MM.1S (cell line): ENCODE measurements around the gene MAL.

Experiments used
- DNase-seq: peaks from one replicate; pipeline ENCODE4 v3.0.0-alpha.2; 2015
- H2AFZ ChIP-seq: fragments of 300-600 bp; sonication (generic); 2 replicates; pipeline ENCODE4 v1.6.0; 2016; ENCODE audit warnings: antibody characterized with exemption, low read length
- H3F3A ChIP-seq: fragments of 300-600 bp; sonication (generic); 2 replicates; pipeline ENCODE4 v1.6.1; 2016; ENCODE audit warnings: mild to moderate bottlenecking, antibody characterized with exemption, low read length, moderate library complexity, mixed read lengths; ENCODE audit not compliant: insufficient read depth
- H3K27ac ChIP-seq: fragments of 300-600 bp; sonication (generic); 2 replicates; pipeline ENCODE4 v1.5.1; 2016; ENCODE audit warnings: mild to moderate bottlenecking, low read length
- H3K27me3 ChIP-seq: fragments of 300-600 bp; sonication (generic); replicated peaks from 2 replicates; pipeline ENCODE4 v1.6.0; 2016; ENCODE audit warnings: low read length; ENCODE audit not compliant: insufficient read depth
- H3K36me3 ChIP-seq: fragments of 300-600 bp; sonication (generic); replicated peaks from 2 replicates; pipeline ENCODE4 v1.6.1; 2016; ENCODE audit warnings: mild to moderate bottlenecking, low read length, mixed read lengths; ENCODE audit not compliant: insufficient read depth
- H3K4me1 ChIP-seq: fragments of 300-600 bp; sonication (generic); 2 replicates; pipeline ENCODE4 v1.6.1; 2016; ENCODE audit warnings: low read length, mixed read lengths
- H3K4me2 ChIP-seq: fragments of 300-600 bp; sonication (generic); 2 replicates; pipeline ENCODE4 v1.6.0; 2016; ENCODE audit warnings: low read depth, low read length
- H3K4me3 ChIP-seq: fragments of 300-600 bp; sonication (generic); 2 replicates; pipeline ENCODE4 v1.5.1; 2016; ENCODE audit warnings: low read length, mixed read lengths
- H3K79me2 ChIP-seq: fragments of 300-600 bp; sonication (generic); 2 replicates; pipeline ENCODE4 v1.6.1; 2016; ENCODE audit warnings: mixed run types, low read length, mixed read lengths
- H3K9ac ChIP-seq: fragments of 300-600 bp; sonication (generic); 2 replicates; pipeline ENCODE4 v1.6.1; 2016; ENCODE audit warnings: low read length, mixed read lengths
- H3K9me2 ChIP-seq: fragments of 300-600 bp; sonication (generic); replicated peaks from 2 replicates; pipeline ENCODE4 v1.6.1; 2016; ENCODE audit warnings: mild to moderate bottlenecking, low read length, mixed read lengths; ENCODE audit not compliant: insufficient read depth
- H3K9me3 ChIP-seq: fragments of 300-600 bp; sonication (generic); replicated peaks from 2 replicates; pipeline ENCODE4 v1.6.1; 2016; ENCODE audit warnings: mild to moderate bottlenecking, low read length, mixed read lengths; ENCODE audit not compliant: insufficient read depth
- H4K20me1 ChIP-seq: fragments of 300-600 bp; sonication (generic); 2 replicates; pipeline ENCODE4 v1.6.1; 2016; ENCODE audit warnings: mild to moderate bottlenecking, low read length, moderate library complexity, mixed read lengths; ENCODE audit not compliant: insufficient read depth
- CTCF ChIP-seq: fragments of 300-600 bp; sonication (generic); IDR thresholded peaks from 2 replicates; pipeline ENCODE4 v1.5.1; 2016; ENCODE audit warnings: antibody characterized with exemption, low read length, mixed read lengths
- EZH2 ChIP-seq: fragments of 300-600 bp; sonication (generic); optimal IDR thresholded peaks from 2 replicates; pipeline ENCODE3; 2017; ENCODE audit warnings: low read depth, mild to moderate bottlenecking, antibody characterized with exemption, low read length, mixed read lengths
- EZH2phosphoT487 ChIP-seq: fragments of 300-600 bp; sonication (generic); IDR thresholded peaks from 2 replicates; pipeline ENCODE4 v1.6.1; 2018; ENCODE audit warnings: antibody characterized with exemption, low read length

MAL gene

GRCh38 chr2:95060446-95061118, 35.1 kb downstream of the MAL start:
- Histone ChIP-seq H3K9me3 (no peaks in the 10 kb centered on the region), H3K9me2 (no peaks in the 10 kb centered on the region), H3K9ac (no peak overlapping the region), H3K4me3 (no peak overlapping the region), H3K27ac (no peak overlapping the region), H3F3A (no peaks in the 10 kb centered on the region), H3K79me2 (no peaks in the 10 kb centered on the region), H4K20me1 (no peaks in the 10 kb centered on the region), H3K36me3 (no peaks in the 10 kb centered on the region), H3K27me3 (no peaks in the 10 kb centered on the region), H2AFZ (no peak overlapping the region), H3K4me2 (no peak overlapping the region), H3K4me1 (peaks cover 5% of the 10 kb centered on the region; the same call in 1 of the 2 replicates)
- TF ChIP-seq EZH2 (no peak), EZH2phosphoT487 (no peak), CTCF (no peak)
- no peak for DNase-seq

DNA sequence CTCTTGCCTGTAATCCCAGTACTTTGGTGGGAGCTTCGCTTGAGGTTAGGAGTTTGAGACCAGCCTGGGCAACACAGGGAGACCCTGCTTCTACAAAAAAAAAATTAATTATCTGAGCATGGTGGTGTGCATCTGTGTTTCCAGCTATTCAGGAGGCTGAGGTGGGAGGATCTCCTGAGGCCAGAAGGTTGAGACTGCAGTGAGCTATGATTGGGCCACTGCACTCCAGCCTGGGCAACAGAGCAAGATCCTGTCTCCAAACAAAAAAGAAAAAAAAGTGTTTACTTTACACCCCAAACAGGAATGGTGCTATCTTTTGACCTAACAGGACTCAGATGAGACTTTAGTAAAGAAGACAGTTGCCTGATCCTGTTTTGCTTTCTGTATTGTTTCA, 35.6 kb downstream of the MAL start:
- Histone ChIP-seq H2AFZ (no peak overlapping the region), H3K27me3 (no peaks in the 10 kb centered on the region), H3K79me2 (no peaks in the 10 kb centered on the region)

DNA sequence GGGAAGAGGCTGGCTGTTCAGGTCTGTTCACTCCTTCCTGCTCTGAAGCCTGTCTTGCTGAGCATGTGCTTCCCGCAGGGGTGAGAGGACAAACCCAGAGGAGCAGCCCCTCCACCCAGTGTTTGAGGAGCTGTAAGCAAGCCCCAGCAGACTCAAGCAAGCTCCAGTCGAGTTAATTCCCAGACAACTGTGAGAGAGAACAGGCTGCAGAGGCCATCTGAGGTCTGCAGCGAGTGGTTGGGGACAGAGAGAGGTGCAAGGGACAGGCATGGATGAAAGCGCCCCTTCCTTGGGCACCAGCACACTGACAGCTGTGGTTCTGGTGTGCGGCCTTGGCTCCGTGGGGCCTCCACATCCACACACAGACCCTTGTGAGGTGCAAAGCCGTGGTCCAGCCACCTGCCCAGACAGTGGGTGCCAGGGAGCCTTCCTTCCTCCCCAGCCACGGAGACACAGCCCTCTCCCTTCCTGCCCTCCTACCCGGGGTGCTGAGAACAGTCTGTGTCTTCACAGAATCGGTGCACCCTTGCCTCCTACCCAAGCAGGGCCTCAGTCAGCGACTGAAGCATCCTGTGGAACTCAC, 36.2 kb downstream of the MAL start:
- TF ChIP-seq EZH2 (no peak), EZH2phosphoT487 (no peak)
- no peak overlapping the region for H3K27ac ChIP-seq
- no peak overlapping the region for H2AFZ ChIP-seq
- no peak overlapping the region for H3K9ac ChIP-seq
- no peak overlapping the region for H3K4me3 ChIP-seq
- DNase-seq, result no peak
- H3F3A ChIP-seq, result no peaks in the 10 kb centered on the region
- H3K79me2 ChIP-seq, result no peaks in the 10 kb centered on the region
- no peaks in the 10 kb centered on the region for H3K36me3 ChIP-seq
- no peaks in the 10 kb centered on the region for H3K27me3 ChIP-seq
- H4K20me1 ChIP-seq, result no peaks in the 10 kb centered on the region
- no peak overlapping the region for H3K4me2 ChIP-seq
- H3K9me3 ChIP-seq, result no peaks in the 10 kb centered on the region
- H3K9me2 ChIP-seq, result no peaks in the 10 kb centered on the region
- no peaks in the 10 kb centered on the region for H3K4me1 ChIP-seq

More for the DNA sequence above, 35.6 kb downstream of the MAL start:
- H4K20me1 ChIP-seq, result no peaks in the 10 kb centered on the region
- H3F3A ChIP-seq, result no peaks in the 10 kb centered on the region
- no peak overlapping the region for H3K4me2 ChIP-seq
- H3K27ac ChIP-seq, result no peak overlapping the region
- H3K4me1 ChIP-seq, result no peaks in the 10 kb centered on the region
- no peak overlapping the region for H3K4me3 ChIP-seq
- H3K9ac ChIP-seq, result no peak overlapping the region
- H3K9me3 ChIP-seq, result no peaks in the 10 kb centered on the region
- H3K36me3 ChIP-seq, result no peaks in the 10 kb centered on the region
- no peaks in the 10 kb centered on the region for H3K9me2 ChIP-seq
- no peak for DNase-seq
- TF ChIP-seq CTCF, result no peak
- TF ChIP-seq EZH2phosphoT487, result no peak
- no peak for TF ChIP-seq EZH2
